HEK293 (cell line): Measurements from ENCODE around the gene TRIP4.

Experiments
- KLF1 ChIP-seq: fragments of 450-650 bp; formaldehyde crosslinking; IDR thresholded peaks from 2 replicates; pipeline ENCODE4 v1.5.1; 2016; ENCODE audit warnings: missing biosample characterization, missing genetic modification characterization
- KLF10 ChIP-seq: fragments of 450-650 bp; IDR thresholded peaks from 2 replicates; pipeline ENCODE4 v1.5.1; 2018; ENCODE audit warnings: missing biosample characterization, mild to moderate bottlenecking, missing genetic modification characterization
- REPIN1 ChIP-seq: fragments of 450-650 bp; formaldehyde crosslinking; IDR thresholded peaks from 2 replicates; pipeline ENCODE4 v1.5.1; 2017; ENCODE audit warnings: missing biosample characterization, missing genetic modification characterization, low read depth
- ZNF140 ChIP-seq: fragments of 450-650 bp; formaldehyde crosslinking; IDR thresholded peaks from 2 replicates; pipeline ENCODE4 v1.5.1; 2016; ENCODE audit warnings: missing biosample characterization, missing genetic modification characterization
- ZNF169 ChIP-seq: fragments of 450-650 bp; formaldehyde crosslinking; IDR thresholded peaks from 2 replicates; pipeline ENCODE4 v1.5.1; 2016; ENCODE audit warnings: missing biosample characterization, missing genetic modification characterization
- ZNF239 ChIP-seq: fragments of 450-650 bp; formaldehyde crosslinking; IDR thresholded peaks from 2 replicates; pipeline ENCODE4 v1.5.1; 2016; ENCODE audit warnings: missing biosample characterization, missing genetic modification characterization
- ZNF311 ChIP-seq: fragments of 450-650 bp; formaldehyde crosslinking; IDR thresholded peaks from 2 replicates; pipeline ENCODE4 v1.5.1; 2017; ENCODE audit warnings: missing biosample characterization, missing genetic modification characterization, borderline replicate concordance
- ZNF324 ChIP-seq: fragments of 450-650 bp; formaldehyde crosslinking; IDR thresholded peaks from 2 replicates; pipeline ENCODE4 v1.5.1; 2016; ENCODE audit warnings: missing biosample characterization, missing genetic modification characterization
- ZNF335 ChIP-seq: fragments of 450-650 bp; formaldehyde crosslinking; conservative IDR thresholded peaks from 2 replicates; pipeline ENCODE4 v1.5.1; 2016; ENCODE audit warnings: missing biosample characterization, missing genetic modification characterization
- ZNF404 ChIP-seq: fragments of 450-650 bp; formaldehyde crosslinking; IDR thresholded peaks from 2 replicates; pipeline ENCODE4 v1.5.1; 2017; ENCODE audit warnings: missing biosample characterization, missing genetic modification characterization
- ZNF48 ChIP-seq: fragments of 450-650 bp; formaldehyde crosslinking; IDR thresholded peaks from 2 replicates; pipeline ENCODE4 v1.5.1; 2016; ENCODE audit warnings: missing biosample characterization, missing genetic modification characterization
- ZNF658 ChIP-seq: fragments of 450-650 bp; formaldehyde crosslinking; IDR thresholded peaks from 2 replicates; pipeline ENCODE4; 2016; ENCODE audit warnings: missing biosample characterization, missing genetic modification characterization
- ZNF747 ChIP-seq: fragments of 450-650 bp; formaldehyde crosslinking; IDR thresholded peaks from 2 replicates; pipeline ENCODE4 v1.5.1; 2016; ENCODE audit warnings: missing biosample characterization, missing genetic modification characterization
- ZNF777 ChIP-seq: fragments of 450-650 bp; formaldehyde crosslinking; IDR thresholded peaks from 2 replicates; pipeline ENCODE4 v1.5.1; 2017; ENCODE audit warnings: missing biosample characterization, missing genetic modification characterization, borderline replicate concordance
- ZNF837 ChIP-seq: fragments of 450-650 bp; formaldehyde crosslinking; IDR thresholded peaks from 2 replicates; pipeline ENCODE4 v1.5.1; 2016; ENCODE audit warnings: missing biosample characterization, missing genetic modification characterization
- ZXDB ChIP-seq: fragments of 450-650 bp; formaldehyde crosslinking; IDR thresholded peaks from 2 replicates; pipeline ENCODE4 v1.5.1; 2016; ENCODE audit warnings: missing biosample characterization, missing genetic modification characterization
- TF ChIP-seq, protein P1 (sequence below): fragments of 450-650 bp; formaldehyde crosslinking; IDR thresholded peaks from 2 replicates; pipeline ENCODE4 v1.5.1; 2016; ENCODE audit warnings: missing biosample characterization, missing genetic modification characterization, low read depth
- TF ChIP-seq, protein P2 (sequence below): fragments of 450-650 bp; formaldehyde crosslinking; IDR thresholded peaks from 2 replicates; pipeline ENCODE4 v1.5.1; 2016; ENCODE audit warnings: missing biosample characterization, missing genetic modification characterization
- TF ChIP-seq, protein P3 (sequence below): fragments of 450-650 bp; formaldehyde crosslinking; IDR thresholded peaks from 2 replicates; pipeline ENCODE4 v1.5.1; 2017; ENCODE audit warnings: missing biosample characterization, mild to moderate bottlenecking, missing genetic modification characterization, moderate library complexity
- TF ChIP-seq, protein P4 (sequence below): fragments of 450-650 bp; formaldehyde crosslinking; IDR thresholded peaks from 2 replicates; pipeline ENCODE4 v1.5.1; 2016; ENCODE audit warnings: missing biosample characterization, missing genetic modification characterization, borderline replicate concordance
- TF ChIP-seq, protein P5 (sequence below): fragments of 450-650 bp; formaldehyde crosslinking; IDR thresholded peaks from 2 replicates; pipeline ENCODE4 v1.5.1; 2017; ENCODE audit warnings: missing biosample characterization, missing genetic modification characterization
- TF ChIP-seq, protein P6 (sequence below): fragments of 450-650 bp; formaldehyde crosslinking; IDR thresholded peaks from 2 replicates; pipeline ENCODE4 v1.5.1; 2017; ENCODE audit warnings: missing biosample characterization, missing genetic modification characterization

The TRIP4 gene

DNA sequence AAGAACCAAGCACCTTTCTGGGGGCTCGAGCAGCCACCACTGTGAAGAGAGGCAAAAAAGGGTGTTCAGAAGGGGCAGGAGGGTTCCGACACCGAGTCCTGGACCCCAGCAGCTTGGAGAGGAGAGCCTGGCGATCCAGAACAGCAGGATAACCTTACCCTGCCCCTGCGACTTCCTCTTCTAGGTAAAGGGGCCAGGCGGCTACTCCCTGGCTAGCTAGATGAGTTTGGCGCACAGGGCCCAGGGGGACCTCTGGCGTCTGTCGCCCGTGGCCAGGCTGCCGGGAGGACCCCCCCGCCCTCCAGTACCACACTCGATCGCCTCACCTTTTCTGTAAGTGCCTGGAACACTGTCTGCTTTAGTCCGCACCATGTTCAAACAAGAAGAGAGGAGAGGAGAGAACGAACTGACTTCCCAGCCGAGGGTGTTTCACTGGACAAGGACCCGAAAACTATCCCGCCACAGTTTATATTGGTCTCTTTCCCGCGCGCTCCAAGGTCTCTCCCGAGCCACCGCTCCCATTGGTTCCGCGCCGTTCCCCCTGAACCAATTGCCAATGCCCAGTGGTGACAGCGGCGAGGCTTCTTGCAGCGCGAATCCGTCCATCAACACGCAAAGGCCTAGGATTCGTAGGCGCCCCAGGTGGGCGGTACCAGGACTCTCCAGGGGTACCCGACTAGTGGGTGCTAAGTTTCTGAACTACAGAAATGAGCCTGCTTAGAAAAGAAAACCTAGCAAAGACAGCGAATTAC lies 6.5 kb upstream of the TRIP4 start, which contains the start of gene PCLAF (continued):
- TF ChIP-seq, protein P1, sequence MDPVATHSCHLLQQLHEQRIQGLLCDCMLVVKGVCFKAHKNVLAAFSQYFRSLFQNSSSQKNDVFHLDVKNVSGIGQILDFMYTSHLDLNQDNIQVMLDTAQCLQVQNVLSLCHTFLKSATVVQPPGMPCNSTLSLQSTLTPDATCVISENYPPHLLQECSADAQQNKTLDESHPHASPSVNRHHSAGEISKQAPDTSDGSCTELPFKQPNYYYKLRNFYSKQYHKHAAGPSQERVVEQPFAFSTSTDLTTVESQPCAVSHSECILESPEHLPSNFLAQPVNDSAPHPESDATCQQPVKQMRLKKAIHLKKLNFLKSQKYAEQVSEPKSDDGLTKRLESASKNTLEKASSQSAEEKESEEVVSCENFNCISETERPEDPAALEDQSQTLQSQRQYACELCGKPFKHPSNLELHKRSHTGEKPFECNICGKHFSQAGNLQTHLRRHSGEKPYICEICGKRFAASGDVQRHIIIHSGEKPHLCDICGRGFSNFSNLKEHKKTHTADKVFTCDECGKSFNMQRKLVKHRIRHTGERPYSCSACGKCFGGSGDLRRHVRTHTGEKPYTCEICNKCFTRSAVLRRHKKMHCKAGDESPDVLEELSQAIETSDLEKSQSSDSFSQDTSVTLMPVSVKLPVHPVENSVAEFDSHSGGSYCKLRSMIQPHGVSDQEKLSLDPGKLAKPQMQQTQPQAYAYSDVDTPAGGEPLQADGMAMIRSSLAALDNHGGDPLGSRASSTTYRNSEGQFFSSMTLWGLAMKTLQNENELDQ (tag by site-specific recombination): no peak
- no peak for TF ChIP-seq ZNF777 (tag by site-specific recombination)
- no peak for TF ChIP-seq KLF10 (tag by site-specific recombination)
- TF ChIP-seq KLF1: no peak
- peak; percentile 91 for TF ChIP-seq ZNF335
- TF ChIP-seq, protein P2, sequence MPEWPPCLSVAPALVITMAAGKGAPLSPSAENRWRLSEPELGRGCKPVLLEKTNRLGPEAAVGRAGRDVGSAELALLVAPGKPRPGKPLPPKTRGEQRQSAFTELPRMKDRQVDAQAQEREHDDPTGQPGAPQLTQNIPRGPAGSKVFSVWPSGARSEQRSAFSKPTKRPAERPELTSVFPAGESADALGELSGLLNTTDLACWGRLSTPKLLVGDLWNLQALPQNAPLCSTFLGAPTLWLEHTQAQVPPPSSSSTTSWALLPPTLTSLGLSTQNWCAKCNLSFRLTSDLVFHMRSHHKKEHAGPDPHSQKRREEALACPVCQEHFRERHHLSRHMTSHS: no peak
- TF ChIP-seq, protein P3, sequence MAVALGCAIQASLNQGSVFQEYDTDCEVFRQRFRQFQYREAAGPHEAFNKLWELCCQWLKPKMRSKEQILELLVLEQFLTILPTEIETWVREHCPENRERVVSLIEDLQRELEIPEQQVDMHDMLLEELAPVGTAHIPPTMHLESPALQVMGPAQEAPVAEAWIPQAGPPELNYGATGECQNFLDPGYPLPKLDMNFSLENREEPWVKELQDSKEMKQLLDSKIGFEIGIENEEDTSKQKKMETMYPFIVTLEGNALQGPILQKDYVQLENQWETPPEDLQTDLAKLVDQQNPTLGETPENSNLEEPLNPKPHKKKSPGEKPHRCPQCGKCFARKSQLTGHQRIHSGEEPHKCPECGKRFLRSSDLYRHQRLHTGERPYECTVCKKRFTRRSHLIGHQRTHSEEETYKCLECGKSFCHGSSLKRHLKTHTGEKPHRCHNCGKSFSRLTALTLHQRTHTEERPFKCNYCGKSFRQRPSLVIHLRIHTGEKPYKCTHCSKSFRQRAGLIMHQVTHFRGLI (tag by site-specific recombination): no peak
- no peak for TF ChIP-seq ZNF658 (tag by site-specific recombination)
- TF ChIP-seq, protein P4, sequence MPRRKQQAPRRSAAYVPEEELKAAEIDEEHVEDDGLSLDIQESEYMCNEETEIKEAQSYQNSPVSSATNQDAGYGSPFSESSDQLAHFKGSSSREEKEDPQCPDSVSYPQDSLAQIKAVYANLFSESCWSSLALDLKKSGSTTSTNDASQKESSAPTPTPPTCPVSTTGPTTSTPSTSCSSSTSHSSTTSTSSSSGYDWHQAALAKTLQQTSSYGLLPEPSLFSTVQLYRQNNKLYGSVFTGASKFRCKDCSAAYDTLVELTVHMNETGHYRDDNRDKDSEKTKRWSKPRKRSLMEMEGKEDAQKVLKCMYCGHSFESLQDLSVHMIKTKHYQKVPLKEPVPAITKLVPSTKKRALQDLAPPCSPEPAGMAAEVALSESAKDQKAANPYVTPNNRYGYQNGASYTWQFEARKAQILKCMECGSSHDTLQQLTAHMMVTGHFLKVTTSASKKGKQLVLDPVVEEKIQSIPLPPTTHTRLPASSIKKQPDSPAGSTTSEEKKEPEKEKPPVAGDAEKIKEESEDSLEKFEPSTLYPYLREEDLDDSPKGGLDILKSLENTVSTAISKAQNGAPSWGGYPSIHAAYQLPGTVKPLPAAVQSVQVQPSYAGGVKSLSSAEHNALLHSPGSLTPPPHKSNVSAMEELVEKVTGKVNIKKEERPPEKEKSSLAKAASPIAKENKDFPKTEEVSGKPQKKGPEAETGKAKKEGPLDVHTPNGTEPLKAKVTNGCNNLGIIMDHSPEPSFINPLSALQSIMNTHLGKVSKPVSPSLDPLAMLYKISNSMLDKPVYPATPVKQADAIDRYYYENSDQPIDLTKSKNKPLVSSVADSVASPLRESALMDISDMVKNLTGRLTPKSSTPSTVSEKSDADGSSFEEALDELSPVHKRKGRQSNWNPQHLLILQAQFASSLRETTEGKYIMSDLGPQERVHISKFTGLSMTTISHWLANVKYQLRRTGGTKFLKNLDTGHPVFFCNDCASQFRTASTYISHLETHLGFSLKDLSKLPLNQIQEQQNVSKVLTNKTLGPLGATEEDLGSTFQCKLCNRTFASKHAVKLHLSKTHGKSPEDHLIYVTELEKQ (tag by site-specific recombination): no peak
- TF ChIP-seq REPIN1 (tag by site-specific recombination): 0 out of 2 replicates have a peak, but pooled peaks have one; percentile 35
- TF ChIP-seq ZXDB (tag by site-specific recombination): peak; percentile 70; the same call in 1 of the 2 replicates
- no peak for TF ChIP-seq ZNF239
- TF ChIP-seq ZNF169 (tag by site-specific recombination): no peak
- no peak for TF ChIP-seq ZNF48
- TF ChIP-seq, protein P5, sequence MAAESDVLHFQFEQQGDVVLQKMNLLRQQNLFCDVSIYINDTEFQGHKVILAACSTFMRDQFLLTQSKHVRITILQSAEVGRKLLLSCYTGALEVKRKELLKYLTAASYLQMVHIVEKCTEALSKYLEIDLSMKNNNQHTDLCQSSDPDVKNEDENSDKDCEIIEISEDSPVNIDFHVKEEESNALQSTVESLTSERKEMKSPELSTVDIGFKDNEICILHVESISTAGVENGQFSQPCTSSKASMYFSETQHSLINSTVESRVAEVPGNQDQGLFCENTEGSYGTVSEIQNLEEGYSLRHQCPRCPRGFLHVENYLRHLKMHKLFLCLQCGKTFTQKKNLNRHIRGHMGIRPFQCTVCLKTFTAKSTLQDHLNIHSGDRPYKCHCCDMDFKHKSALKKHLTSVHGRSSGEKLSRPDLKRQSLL (tag by site-specific recombination): no peak
- no peak for TF ChIP-seq ZNF404
- TF ChIP-seq ZNF324: 0 out of 2 replicates have a peak, but pooled peaks have one; percentile 29
- TF ChIP-seq ZNF837 (tag by site-specific recombination): no peak
- TF ChIP-seq, protein P6, sequence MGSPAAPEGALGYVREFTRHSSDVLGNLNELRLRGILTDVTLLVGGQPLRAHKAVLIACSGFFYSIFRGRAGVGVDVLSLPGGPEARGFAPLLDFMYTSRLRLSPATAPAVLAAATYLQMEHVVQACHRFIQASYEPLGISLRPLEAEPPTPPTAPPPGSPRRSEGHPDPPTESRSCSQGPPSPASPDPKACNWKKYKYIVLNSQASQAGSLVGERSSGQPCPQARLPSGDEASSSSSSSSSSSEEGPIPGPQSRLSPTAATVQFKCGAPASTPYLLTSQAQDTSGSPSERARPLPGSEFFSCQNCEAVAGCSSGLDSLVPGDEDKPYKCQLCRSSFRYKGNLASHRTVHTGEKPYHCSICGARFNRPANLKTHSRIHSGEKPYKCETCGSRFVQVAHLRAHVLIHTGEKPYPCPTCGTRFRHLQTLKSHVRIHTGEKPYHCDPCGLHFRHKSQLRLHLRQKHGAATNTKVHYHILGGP (tag by site-specific recombination): no peak
- TF ChIP-seq ZNF747 (tag by site-specific recombination): no peak
- TF ChIP-seq ZNF140 (tag by site-specific recombination): no peak
- no peak for TF ChIP-seq ZNF311 (tag by site-specific recombination)
